ENCODE results near the gene ZMYND10.

- TF ChIP-seq, protein P1, sequence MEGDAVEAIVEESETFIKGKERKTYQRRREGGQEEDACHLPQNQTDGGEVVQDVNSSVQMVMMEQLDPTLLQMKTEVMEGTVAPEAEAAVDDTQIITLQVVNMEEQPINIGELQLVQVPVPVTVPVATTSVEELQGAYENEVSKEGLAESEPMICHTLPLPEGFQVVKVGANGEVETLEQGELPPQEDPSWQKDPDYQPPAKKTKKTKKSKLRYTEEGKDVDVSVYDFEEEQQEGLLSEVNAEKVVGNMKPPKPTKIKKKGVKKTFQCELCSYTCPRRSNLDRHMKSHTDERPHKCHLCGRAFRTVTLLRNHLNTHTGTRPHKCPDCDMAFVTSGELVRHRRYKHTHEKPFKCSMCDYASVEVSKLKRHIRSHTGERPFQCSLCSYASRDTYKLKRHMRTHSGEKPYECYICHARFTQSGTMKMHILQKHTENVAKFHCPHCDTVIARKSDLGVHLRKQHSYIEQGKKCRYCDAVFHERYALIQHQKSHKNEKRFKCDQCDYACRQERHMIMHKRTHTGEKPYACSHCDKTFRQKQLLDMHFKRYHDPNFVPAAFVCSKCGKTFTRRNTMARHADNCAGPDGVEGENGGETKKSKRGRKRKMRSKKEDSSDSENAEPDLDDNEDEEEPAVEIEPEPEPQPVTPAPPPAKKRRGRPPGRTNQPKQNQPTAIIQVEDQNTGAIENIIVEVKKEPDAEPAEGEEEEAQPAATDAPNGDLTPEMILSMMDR (conservative IDR thresholded peaks at IDR 0.05; ENCODE audit: low read depth in 2 of 2), result no peak
- TF ChIP-seq ZNF331 (CRISPR knock-in tag; IDR thresholded peaks at IDR 0.05; ENCODE audit: low read depth), result no peak
- no peak for TF ChIP-seq EZH2 (IDR thresholded peaks at IDR 0.05; ENCODE audit: low read depth, unreplicated experiment)
- TF ChIP-seq POLR2AphosphoS5 (IDR thresholded peaks at IDR 0.05; ENCODE audit: low read depth), result no peak
Measured at GRCh38 chr3:50314342-50314741, 31.2 kb downstream of the ZMYND10 start.

Measured in GM23338 (cell line).